SU-DHL-6 (cell line): ENCODE measurements around the gene SPINT2.

ENCODE experiments used
- EZH2phosphoT487 ChIP-seq: fragments of 200-600 bp; sonication (generic), shearing (Covaris generic); conservative IDR thresholded peaks from 2 replicates; pipeline ENCODE4 v1.6.1; 2018; ENCODE audit warnings: mild to moderate bottlenecking, antibody characterized with exemption, low read length, moderate library complexity, mixed read lengths
- TF ChIP-seq, protein P1 (sequence below): fragments of 200-600 bp; sonication (generic); IDR thresholded peaks from one replicate; pipeline ENCODE4 v1.5.1; 2017; ENCODE audit warnings: antibody characterized with exemption, mild to moderate bottlenecking, low read length, moderate library complexity; ENCODE audit not compliant: insufficient read depth, poor library complexity, severe bottlenecking

DNA sequence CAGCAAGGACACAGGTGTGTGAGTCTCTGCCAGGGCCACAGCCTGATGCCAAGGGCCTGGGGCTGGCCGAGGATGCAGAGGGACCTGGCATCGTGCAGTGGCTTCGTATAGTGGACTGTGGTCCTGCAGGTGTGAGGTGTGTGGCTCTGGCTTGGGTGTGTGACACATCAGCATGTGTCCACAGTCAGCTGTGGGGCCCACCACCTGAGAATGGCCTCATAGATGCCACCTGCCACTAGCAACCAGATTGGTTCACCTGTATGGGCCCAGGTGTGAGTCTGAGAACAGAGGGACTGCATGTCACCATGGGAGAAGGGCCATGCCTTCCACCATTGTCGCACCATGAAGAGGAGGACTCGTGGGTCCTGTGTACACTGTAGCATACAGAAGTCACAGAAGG lies 10.6 kb upstream of the SPINT2 start:
- TF ChIP-seq, protein P1, sequence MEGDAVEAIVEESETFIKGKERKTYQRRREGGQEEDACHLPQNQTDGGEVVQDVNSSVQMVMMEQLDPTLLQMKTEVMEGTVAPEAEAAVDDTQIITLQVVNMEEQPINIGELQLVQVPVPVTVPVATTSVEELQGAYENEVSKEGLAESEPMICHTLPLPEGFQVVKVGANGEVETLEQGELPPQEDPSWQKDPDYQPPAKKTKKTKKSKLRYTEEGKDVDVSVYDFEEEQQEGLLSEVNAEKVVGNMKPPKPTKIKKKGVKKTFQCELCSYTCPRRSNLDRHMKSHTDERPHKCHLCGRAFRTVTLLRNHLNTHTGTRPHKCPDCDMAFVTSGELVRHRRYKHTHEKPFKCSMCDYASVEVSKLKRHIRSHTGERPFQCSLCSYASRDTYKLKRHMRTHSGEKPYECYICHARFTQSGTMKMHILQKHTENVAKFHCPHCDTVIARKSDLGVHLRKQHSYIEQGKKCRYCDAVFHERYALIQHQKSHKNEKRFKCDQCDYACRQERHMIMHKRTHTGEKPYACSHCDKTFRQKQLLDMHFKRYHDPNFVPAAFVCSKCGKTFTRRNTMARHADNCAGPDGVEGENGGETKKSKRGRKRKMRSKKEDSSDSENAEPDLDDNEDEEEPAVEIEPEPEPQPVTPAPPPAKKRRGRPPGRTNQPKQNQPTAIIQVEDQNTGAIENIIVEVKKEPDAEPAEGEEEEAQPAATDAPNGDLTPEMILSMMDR = no peak
- no peak for TF ChIP-seq EZH2phosphoT487
